Measurements from ENCODE around the gene L3MBTL4.
"Not testable (repeated sequence)": the region's sequence is repeated elsewhere in the genome, so short reads cannot be mapped to it uniquely, and the experiment has no call there.

L3MBTL4 gene

DNA sequence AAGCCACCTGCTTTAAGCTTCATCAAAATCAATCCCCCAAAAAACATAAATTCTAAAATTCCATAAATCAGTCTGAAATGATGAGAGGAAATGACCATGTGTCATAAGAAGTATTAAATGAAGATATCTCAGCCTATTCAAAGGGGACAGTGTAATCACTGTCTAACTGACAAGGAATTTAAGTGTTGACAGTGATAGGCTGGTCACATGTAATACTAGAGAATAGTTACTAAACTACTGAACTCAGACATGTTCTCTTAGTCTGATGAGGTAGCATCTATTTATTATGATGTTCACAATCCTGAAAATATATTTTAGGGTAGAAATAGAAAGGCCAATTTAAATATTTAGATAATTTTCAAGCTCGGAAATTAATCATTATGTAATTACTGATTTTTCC lies 216.1 kb downstream of the L3MBTL4 start:
- TF ChIP-seq, protein P1, sequence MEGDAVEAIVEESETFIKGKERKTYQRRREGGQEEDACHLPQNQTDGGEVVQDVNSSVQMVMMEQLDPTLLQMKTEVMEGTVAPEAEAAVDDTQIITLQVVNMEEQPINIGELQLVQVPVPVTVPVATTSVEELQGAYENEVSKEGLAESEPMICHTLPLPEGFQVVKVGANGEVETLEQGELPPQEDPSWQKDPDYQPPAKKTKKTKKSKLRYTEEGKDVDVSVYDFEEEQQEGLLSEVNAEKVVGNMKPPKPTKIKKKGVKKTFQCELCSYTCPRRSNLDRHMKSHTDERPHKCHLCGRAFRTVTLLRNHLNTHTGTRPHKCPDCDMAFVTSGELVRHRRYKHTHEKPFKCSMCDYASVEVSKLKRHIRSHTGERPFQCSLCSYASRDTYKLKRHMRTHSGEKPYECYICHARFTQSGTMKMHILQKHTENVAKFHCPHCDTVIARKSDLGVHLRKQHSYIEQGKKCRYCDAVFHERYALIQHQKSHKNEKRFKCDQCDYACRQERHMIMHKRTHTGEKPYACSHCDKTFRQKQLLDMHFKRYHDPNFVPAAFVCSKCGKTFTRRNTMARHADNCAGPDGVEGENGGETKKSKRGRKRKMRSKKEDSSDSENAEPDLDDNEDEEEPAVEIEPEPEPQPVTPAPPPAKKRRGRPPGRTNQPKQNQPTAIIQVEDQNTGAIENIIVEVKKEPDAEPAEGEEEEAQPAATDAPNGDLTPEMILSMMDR (IDR thresholded peaks at IDR 0.05), result no peak
- H3K27me3 Mint-ChIP-seq (ENCODE audit: low read depth, poor library complexity), result peaks cover 3% of the 10 kb centered on the region
- no peak overlapping the region for H3K4me3 Mint-ChIP-seq
- H3K36me3 Mint-ChIP-seq (ENCODE audit: low read depth), result no peaks in the 10 kb centered on the region
- DNase-seq, result no peak
- no peak overlapping the region for H3K27ac Mint-ChIP-seq
- H3K9me3 Mint-ChIP-seq, result no peaks in the 10 kb centered on the region
- no peaks in the 10 kb centered on the region for H3K4me1 Mint-ChIP-seq

DNA sequence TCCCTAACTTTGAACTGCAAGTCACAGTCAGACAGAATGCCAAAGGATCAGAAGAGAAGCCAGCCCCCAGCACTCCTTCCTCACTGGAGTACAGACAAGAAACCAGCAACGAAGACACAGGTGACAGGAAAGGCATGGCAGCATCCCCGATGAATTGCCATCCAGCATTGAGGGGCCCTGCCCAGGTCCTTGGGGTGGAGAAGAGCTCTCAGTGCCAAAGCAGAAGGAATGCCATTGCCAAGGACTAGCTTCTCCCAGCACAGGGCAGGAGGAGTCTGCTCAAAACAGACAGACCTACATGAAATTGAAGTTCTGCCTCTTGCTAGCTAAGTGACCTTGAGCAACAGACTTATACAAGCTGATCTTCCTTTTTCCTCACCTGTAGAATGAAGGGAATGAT lies 220.1 kb downstream of the L3MBTL4 start:
- H3K4me3 Mint-ChIP-seq, result no peak overlapping the region
- no peaks in the 10 kb centered on the region for H3K4me1 Mint-ChIP-seq
- H3K9me3 Mint-ChIP-seq, result no peaks in the 10 kb centered on the region
- no peak for DNase-seq
- H3K27me3 Mint-ChIP-seq (ENCODE audit: low read depth, poor library complexity), result peaks cover 3% of the 10 kb centered on the region
- H3K27ac Mint-ChIP-seq, result no peak overlapping the region
- TF ChIP-seq, protein P1 (IDR thresholded peaks at IDR 0.05), result no peak
- H3K36me3 Mint-ChIP-seq (ENCODE audit: low read depth), result no peaks in the 10 kb centered on the region

DNA sequence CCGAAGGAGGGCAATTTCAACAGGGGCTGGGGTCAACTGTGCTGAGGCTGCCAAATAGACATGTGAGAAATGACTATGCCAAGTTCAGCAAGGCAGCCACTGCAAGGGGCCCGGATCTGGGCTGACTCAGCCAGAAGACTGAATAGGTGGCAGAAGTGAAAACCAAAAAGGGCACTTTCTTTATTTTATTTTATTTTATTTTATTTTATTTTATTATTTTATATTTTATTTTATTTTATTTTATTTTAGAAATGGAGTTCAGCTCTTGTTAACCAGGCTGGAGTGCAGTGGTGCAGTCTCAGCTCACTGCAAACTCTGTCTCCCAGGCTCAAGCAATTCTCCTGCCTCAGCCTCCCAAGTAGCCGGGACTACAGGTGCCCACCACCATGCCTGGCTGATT lies 228.9 kb downstream of the L3MBTL4 start:
- H3K9me3 Mint-ChIP-seq; DNase-seq; H3K4me3 Mint-ChIP-seq; H3K4me1 Mint-ChIP-seq; H3K27ac Mint-ChIP-seq; H3K27me3 Mint-ChIP-seq (ENCODE audit: low read depth, poor library complexity); H3K36me3 Mint-ChIP-seq (ENCODE audit: low read depth): not testable (repeated sequence)

DNA sequence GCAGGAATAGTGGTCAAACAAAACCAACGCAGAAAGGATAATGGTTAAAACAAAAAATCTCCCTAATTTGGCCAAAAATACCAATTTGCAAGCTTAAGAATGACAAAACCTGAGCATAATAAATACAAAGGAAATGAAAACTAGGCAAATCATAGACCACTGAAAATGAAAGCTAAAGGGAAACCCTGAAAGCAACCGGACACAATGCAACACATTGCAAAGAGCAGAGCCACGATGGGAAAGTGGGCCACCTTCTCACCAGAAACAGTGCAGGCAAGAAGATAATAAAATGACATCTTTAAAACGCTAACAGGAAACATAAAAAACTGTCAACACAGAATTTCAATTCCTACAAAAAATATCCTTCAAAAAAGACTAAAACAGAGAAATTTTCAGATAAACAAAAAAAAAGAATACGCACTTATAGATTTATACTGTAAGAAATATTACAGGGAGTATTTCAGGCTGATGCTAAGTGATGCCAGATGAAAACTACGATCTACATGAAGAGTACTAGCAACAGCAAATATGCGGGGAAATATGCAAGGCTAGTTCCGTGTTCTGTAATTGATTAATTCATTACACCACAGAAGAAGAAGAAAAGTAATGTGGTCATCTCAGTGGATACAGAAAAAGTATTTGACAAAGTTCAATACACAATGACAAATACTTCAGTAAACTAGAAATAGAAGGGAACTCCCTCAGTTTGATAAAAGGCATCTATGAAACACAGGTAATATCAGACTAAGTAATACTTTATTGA lies 239.5 kb downstream of the L3MBTL4 start:
- Mint-ChIP-seq H3K27ac (no peak overlapping the region), H3K27me3 (ENCODE audit: low read depth, poor library complexity) (peaks cover 22% of the 10 kb centered on the region), H3K4me3 (no peak overlapping the region), H3K36me3 (ENCODE audit: low read depth) (no peaks in the 10 kb centered on the region), H3K4me1 (no peaks in the 10 kb centered on the region), H3K9me3 (no peaks in the 10 kb centered on the region)
- DNase-seq, result no peak
- TF ChIP-seq, protein P1 (IDR thresholded peaks at IDR 0.05), result no peak

DNA sequence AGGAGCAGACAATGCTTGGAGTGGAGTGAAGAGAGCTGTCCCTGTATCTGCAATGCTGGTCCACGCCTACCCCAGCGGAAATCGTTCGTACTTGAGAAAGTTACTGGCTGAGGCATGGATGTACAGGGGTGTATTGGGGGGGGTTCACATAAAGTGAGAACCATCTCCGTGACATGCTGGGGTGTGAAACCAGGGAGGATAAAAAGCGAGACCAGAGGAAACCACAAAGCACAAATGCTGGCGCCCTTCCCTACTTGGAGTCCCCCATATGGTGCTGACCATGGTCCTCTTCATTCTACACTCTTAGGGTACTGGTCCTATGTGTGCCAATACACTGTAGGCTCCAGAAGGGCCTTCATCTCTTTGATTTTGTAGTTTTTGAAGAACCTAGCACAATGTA lies 244.1 kb downstream of the L3MBTL4 start:
- peaks cover 14% of the 10 kb centered on the region for H3K9me3 Mint-ChIP-seq

DNA sequence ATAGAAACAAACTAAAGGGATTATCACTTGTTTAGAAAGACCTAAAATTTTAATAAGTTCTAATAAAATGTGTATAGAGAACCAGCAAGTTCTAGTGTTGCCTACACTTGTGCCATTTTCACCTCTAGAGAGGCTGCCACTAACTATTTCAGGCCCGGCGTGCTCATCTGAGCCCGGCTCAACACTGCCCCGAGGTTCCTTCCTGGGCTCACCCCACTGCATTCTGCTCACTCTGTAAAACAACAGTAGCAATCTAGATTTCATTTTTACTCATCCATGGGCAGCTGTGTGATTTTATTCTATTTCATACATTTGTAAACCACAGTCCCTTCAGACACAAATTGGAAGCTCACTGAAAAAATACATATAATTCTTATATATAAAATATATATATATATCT lies 253.2 kb downstream of the L3MBTL4 start:
- Mint-ChIP-seq H3K36me3 (ENCODE audit: low read depth) (no peaks in the 10 kb centered on the region), H3K4me1 (no peaks in the 10 kb centered on the region), H3K9me3 (peaks cover 42% of the 10 kb centered on the region), H3K27ac (no peak overlapping the region), H3K4me3 (no peak overlapping the region), H3K27me3 (ENCODE audit: low read depth, poor library complexity) (no peaks in the 10 kb centered on the region)
- TF ChIP-seq, protein P1 (IDR thresholded peaks at IDR 0.05), result no peak
- DNase-seq, result no peak

More for the DNA sequence above, 244.1 kb downstream of the L3MBTL4 start:
- H3K27me3 Mint-ChIP-seq (ENCODE audit: low read depth, poor library complexity), result peaks cover 17% of the 10 kb centered on the region
- H3K27ac Mint-ChIP-seq, result no peak overlapping the region
- no peak overlapping the region for H3K4me3 Mint-ChIP-seq
- H3K36me3 Mint-ChIP-seq (ENCODE audit: low read depth), result no peaks in the 10 kb centered on the region
- H3K4me1 Mint-ChIP-seq, result no peaks in the 10 kb centered on the region
- DNase-seq, result no peak
- TF ChIP-seq, protein P1 (IDR thresholded peaks at IDR 0.05), result no peak
